Measurements from ENCODE around the gene GID4.
"Not testable (repeated sequence)": the region's sequence is repeated elsewhere in the genome, so short reads cannot be mapped to it uniquely, and the experiment has no call there.

Gene GID4

GRCh38 chr17:18038861-18039534, at the start of gene GID4, which contains the start of gene ATPAF2:
TSS of gene GID4 (plus strand) at chr17:18039408. CDS start at chr17:18039465, 57 bp downstream.
TSS of gene ATPAF2 (minus strand) at chr17:18039168. CDS start at chr17:18039013, 155 bp downstream.
- DNase-seq (ENCODE audit: low read depth), result peak; percentile 100

- DNase-seq (ENCODE audit: low read depth), result no peak
Measured at GRCh38 chr17:17989618-17990017, 49.6 kb upstream of the GID4 start.

GRCh38 chr17:17990282-17990681, 48.9 kb upstream of the GID4 start:
- DNase-seq (ENCODE audit: low read depth), result no peak

GRCh38 chr17:17993366-17993765, 45.8 kb upstream of the GID4 start:
- no peak for DNase-seq (ENCODE audit: low read depth)

GRCh38 chr17:17993852-17994251, 45.4 kb upstream of the GID4 start:
- DNase-seq (ENCODE audit: low read depth), result no peak

GRCh38 chr17:17994271-17995069, 44.7 kb upstream of the GID4 start:
- DNase-seq (ENCODE audit: low read depth), result no peak

- DNase-seq (ENCODE audit: low read depth), result not testable (repeated sequence)
Measured at GRCh38 chr17:17995887-17996286, 43.3 kb upstream of the GID4 start.

GRCh38 chr17:17998934-17999333, 40.3 kb upstream of the GID4 start:
- no peak for DNase-seq (ENCODE audit: low read depth)

- no peak for DNase-seq (ENCODE audit: low read depth)
Measured at GRCh38 chr17:17999364-18000029, 39.7 kb upstream of the GID4 start.

- no peak for DNase-seq (ENCODE audit: low read depth)
Measured at GRCh38 chr17:18000030-18000408, 39.2 kb upstream of the GID4 start.

GRCh38 chr17:18002171-18002570, 37.0 kb upstream of the GID4 start:
- no peak for DNase-seq (ENCODE audit: low read depth)

- DNase-seq (ENCODE audit: low read depth), result no peak
Measured at GRCh38 chr17:18004345-18004744, 34.9 kb upstream of the GID4 start.

GRCh38 chr17:18004884-18005305, 34.3 kb upstream of the GID4 start:
- no peak for DNase-seq (ENCODE audit: low read depth)

GRCh38 chr17:18005496-18005895, 33.7 kb upstream of the GID4 start:
- DNase-seq (ENCODE audit: low read depth), result no peak

GRCh38 chr17:18006495-18007239, 32.5 kb upstream of the GID4 start:
- no peak for DNase-seq (ENCODE audit: low read depth)

GRCh38 chr17:18008496-18009268, 30.5 kb upstream of the GID4 start:
- no peak for DNase-seq (ENCODE audit: low read depth)

- no peak for DNase-seq (ENCODE audit: low read depth)
Measured at GRCh38 chr17:18009609-18010420, 29.4 kb upstream of the GID4 start.

GRCh38 chr17:18011286-18011685, 27.9 kb upstream of the GID4 start:
- DNase-seq (ENCODE audit: low read depth), result no peak

GRCh38 chr17:18014006-18014405, 25.2 kb upstream of the GID4 start:
- no peak for DNase-seq (ENCODE audit: low read depth)

- no peak for DNase-seq (ENCODE audit: low read depth)
Measured at GRCh38 chr17:18015593-18015992, 23.6 kb upstream of the GID4 start.

All from activated T-helper 9 cell treated with anti-CD3 and anti-CD28 coated beads, Interleukin-2, amount 50 U/mL, for 16 hours (primary cell).